A549 (cell line): ENCODE data around the gene RARG. TPM values are rescaled to one million over a fixed set of nuclear protein-coding genes. Genes with fewer than 3 reads are reported as not detected.

Source experiments
- ATAC-seq, 2 experiments: fragments of 200-7000 bp in 1 of 2; fragments of >200 bp in 1 of 2; cut with Nextera tagmentation in 1 of 2; cut with Tn5 transposase in 1 of 2; 3 replicates each; pipeline versions ENCODE4 v1.8.0 to v1.9.1; 2018 to 2020; ENCODE audit warnings: mild to moderate bottlenecking in 1 of 2, moderate library complexity in 1 of 2
- CTCF ChIA-PET: fragments of 300-600 bp; sonication (Branson Sonifier 250); formaldehyde crosslinking; extraction: SDS; loops from one replicate; lab custom pipeline; 2021; ENCODE audit warnings: antibody characterized with exemption, inconsistent platforms; lab: Yijun Ruan, JAX
- POLR2A ChIA-PET: fragments of 350-600 bp; formaldehyde crosslinking; extraction: SDS; loops from one replicate; lab custom pipeline; 2021; ENCODE audit warnings: antibody characterized with exemption, inconsistent platforms; lab: Yijun Ruan, JAX
- DNase-seq, 2 experiments: peaks; one replicate each; pipeline versions ENCODE4 v3.0.0 to v3.0.0-alpha.2; 2011 to 2016; ENCODE audit warnings: low read depth in 1 of 2, low spot score in 1 of 2
- FAIRE-seq: peaks from 2 replicates; lab custom pipeline; 2011; peaks lifted over from hg19 to GRCh38; lab: Jason Lieb, UNC
- H3K27ac ChIP-seq, 2 experiments: fragments of >200 bp; sonication (Bioruptor Twin); formaldehyde crosslinking; 3 replicates each; pipeline ENCODE4 v1.5.1; 2016 to 2017
- H3K4me1 ChIP-seq: fragments of >200 bp; sonication (Bioruptor Twin); formaldehyde crosslinking; 3 replicates; pipeline ENCODE4 v1.6.1; 2016
- H3K4me2 ChIP-seq: fragments of >200 bp; sonication (Bioruptor Twin); formaldehyde crosslinking; 3 replicates; pipeline ENCODE4 v1.6.1; 2016
- H3K4me3 ChIP-seq: fragments of >200 bp; sonication (Bioruptor Twin); formaldehyde crosslinking; 3 replicates; pipeline ENCODE4 v1.5.1; 2016
- H3K9me3 ChIP-seq: fragments of >200 bp; sonication (Bioruptor Twin); formaldehyde crosslinking; 3 replicates; pipeline ENCODE4 v1.6.1; 2016
- ATOH8 ChIP-seq: fragments of 250-450 bp; sonication (Bioruptor Pico); IDR thresholded peaks from 2 replicates; pipeline ENCODE4 v1.5.0; 2020; ENCODE audit warnings: low read depth, mild to moderate bottlenecking, moderate library complexity
- BHLHE40 ChIP-seq: IDR thresholded peaks from 2 replicates; pipeline ENCODE4 v1.6.1; 2012; ENCODE audit warnings: low read depth, low read length, inconsistent platforms
- CBX8 ChIP-seq: fragments of 200-600 bp; sonication (generic); IDR thresholded peaks from 2 replicates; pipeline ENCODE4 v1.6.1; 2016
- E2F6 ChIP-seq: IDR thresholded peaks from 2 replicates; pipeline ENCODE4 v1.6.1; 2012; ENCODE audit warnings: low read depth, borderline replicate concordance
- EHMT2 ChIP-seq: fragments of 200-600 bp; sonication (generic); IDR thresholded peaks from 2 replicates; pipeline ENCODE4 v1.6.1; 2016; ENCODE audit warnings: antibody characterized with exemption, low read depth, mild to moderate bottlenecking, moderate library complexity
- EP300 ChIP-seq, 2 experiments: fragments of >200 bp; sonication (Bioruptor Twin); formaldehyde crosslinking; IDR thresholded peaks; 2 replicates in 1 of 2; 3 replicates in 1 of 2; pipeline ENCODE4 v1.6.1; 2016 to 2017
- GATA3 ChIP-seq: IDR thresholded peaks from 2 replicates; pipeline ENCODE4 v1.6.1; 2012; ENCODE audit warnings: borderline replicate concordance
- JUNB ChIP-seq: fragments of >200 bp; sonication (Bioruptor Twin); formaldehyde crosslinking; IDR thresholded peaks from 2 replicates; pipeline ENCODE4 v1.6.1; 2016
- MAZ ChIP-seq: fragments of 150-350 bp; IDR thresholded peaks from 2 replicates; pipeline ENCODE4 v1.6.1; 2014; ENCODE audit warnings: antibody characterized with exemption, low read depth, low read length, borderline replicate concordance
- MYC ChIP-seq: IDR thresholded peaks from 2 replicates; pipeline ENCODE4 v1.6.1; 2012; ENCODE audit warnings: mild to moderate bottlenecking, inconsistent platforms, low read length, improper control_type of control experiment, borderline replicate concordance
- NFE2L2 ChIP-seq: fragments of 150-350 bp; conservative IDR thresholded peaks from 2 replicates; pipeline ENCODE4 v1.6.1; 2014; ENCODE audit warnings: low read length
- NR3C1 ChIP-seq: fragments of >200 bp; sonication (Bioruptor Twin); formaldehyde crosslinking; IDR thresholded peaks from 3 replicates; pipeline ENCODE4 v1.6.1; 2017
- PHF8 ChIP-seq: fragments of 200-600 bp; sonication (generic); IDR thresholded peaks from 2 replicates; pipeline ENCODE4 v1.6.1; 2016; ENCODE audit warnings: low read depth, mild to moderate bottlenecking, antibody characterized with exemption, moderate library complexity, borderline replicate concordance
- RNF2 ChIP-seq: fragments of 200-600 bp; sonication (generic); IDR thresholded peaks from 2 replicates; pipeline ENCODE4 v1.6.1; 2016; ENCODE audit warnings: low read depth, mild to moderate bottlenecking, antibody characterized with exemption, moderate library complexity, borderline replicate concordance
- SREBF2 ChIP-seq: fragments of 450-650 bp; IDR thresholded peaks from 2 replicates; pipeline ENCODE4 v1.6.1; 2014; ENCODE audit warnings: mild to moderate bottlenecking, moderate library complexity
- TP53 ChIP-seq: fragments of 250-450 bp; sonication (Bioruptor Pico); IDR thresholded peaks from 2 replicates; pipeline ENCODE4 v1.5.0; 2021; ENCODE audit warnings: mild to moderate bottlenecking, moderate library complexity
- ZFP36 ChIP-seq: fragments of 450-650 bp; IDR thresholded peaks from 2 replicates; pipeline ENCODE4 v1.6.1; 2014; ENCODE audit warnings: borderline replicate concordance; ENCODE audit not compliant: partially characterized antibody
- WGBS: methylation state at CpG from one replicate; pipeline ENCODE4 v1.1.6; 2017; ENCODE audit errors: missing lambda C conversion rate; 5-methylcytosine and 5-hydroxymethylcytosine counted together
- polyA plus RNA-seq, 4 experiments: library from polyadenylated mRNA; depleted of rRNA in 3 of 4; stranded (reverse); fragments of >200 nt; fragmentation: RNase III in 1 of 4; extraction: RNeasy Plus Mini Kit Qiagen cat#74134 plus additional on column Dnase treatment in 1 of 4; gene quantifications; 2 replicates in 3 of 4; 3 replicates in 1 of 4; pipeline ENCODE4 v1.2.3, GENCODE V29; 2011 to 2017
- TF ChIP-seq, protein P1 (sequence below): IDR thresholded peaks from 2 replicates; pipeline ENCODE4 v1.6.1; 2012

The RARG gene
- polyA plus RNA-seq, 2 of the 4 experiments (the other 2 are of a cell fraction), result 15.6 to 17.2 TPM

- H3K4me2 ChIP-seq, result no peak overlapping the region
- H3K4me1 ChIP-seq, result no peaks in the 10 kb centered on the region
- H3K27ac ChIP-seq, result no peak overlapping the region
- H3K4me3 ChIP-seq, result no peak overlapping the region
- FAIRE-seq (no peak), DNase-seq (no peak), ATAC-seq (peak; percentile 24 to 41; a peak in 4 of 6 replicates)
- H3K9me3 ChIP-seq, result no peaks in the 10 kb centered on the region
- ChIA-PET POLR2A (no interaction called here), CTCF (interaction anchor here (0.6 to 13.0 kb wide), 16 partner anchors 9 to 1009 kb away, joined by 3 to 137 read pairs (median 4); a partner anchor contains a TSS)
- no peak for TF ChIP-seq GATA3
- TF ChIP-seq, protein P1, sequence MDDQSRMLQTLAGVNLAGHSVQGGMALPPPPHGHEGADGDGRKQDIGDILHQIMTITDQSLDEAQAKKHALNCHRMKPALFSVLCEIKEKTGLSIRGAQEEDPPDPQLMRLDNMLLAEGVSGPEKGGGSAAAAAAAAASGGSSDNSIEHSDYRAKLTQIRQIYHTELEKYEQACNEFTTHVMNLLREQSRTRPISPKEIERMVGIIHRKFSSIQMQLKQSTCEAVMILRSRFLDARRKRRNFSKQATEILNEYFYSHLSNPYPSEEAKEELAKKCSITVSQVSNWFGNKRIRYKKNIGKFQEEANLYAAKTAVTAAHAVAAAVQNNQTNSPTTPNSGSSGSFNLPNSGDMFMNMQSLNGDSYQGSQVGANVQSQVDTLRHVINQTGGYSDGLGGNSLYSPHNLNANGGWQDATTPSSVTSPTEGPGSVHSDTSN, result no peak
- 70% methylated on average over 11 of the region's 11 CpGs for WGBS
Measured at GRCh38 chr12:53241623-53242412, 9.8 kb upstream of the RARG start.

- ChIA-PET POLR2A (no interaction called here), CTCF (interaction anchor here (0.8 to 13.0 kb wide), 11 partner anchors 11 to 174 kb away, joined by 3 to 137 read pairs (median 5); a partner anchor contains a TSS)
- FAIRE-seq (no peak), ATAC-seq (no peak), DNase-seq (no peak)
- 75% methylated on average over 10 of the region's 10 CpGs for WGBS
- Histone ChIP-seq H3K9me3 (no peaks in the 10 kb centered on the region), H3K4me3 (no peak overlapping the region), H3K4me1 (no peaks in the 10 kb centered on the region), H3K4me2 (no peak overlapping the region), H3K27ac (no peak overlapping the region)
- TF ChIP-seq EP300 (IDR thresholded peaks at IDR 0.05), result no peak
- TF ChIP-seq TP53 (CRISPR knock-in tag), result no peak
Measured at GRCh38 chr12:53239643-53240258, 7.7 kb upstream of the RARG start.

GRCh38 chr12:53236443-53237111 is 4.6 kb upstream of the RARG start:
- 56% methylated on average over 1 of the region's 1 CpG for WGBS
- TF ChIP-seq CBX8 (no peak), BHLHE40 (no peak), ATOH8 (no peak), NR3C1 (no peak), GATA3 (no peak), E2F6 (no peak), NFE2L2 (no peak), RNF2 (no peak), JUNB (no peak), MYC (no peak), SREBF2 (no peak), EHMT2 (no peak), MAZ (no peak), TP53 (CRISPR knock-in tag) (no peak), PHF8 (no peak), ZFP36 (no peak)
- no peak for ATAC-seq
- DNase-seq, result no peak
- H3K4me1 ChIP-seq, result peaks cover 23% of the 10 kb centered on the region
- H3K9me3 ChIP-seq, result no peaks in the 10 kb centered on the region
- no peak overlapping the region for H3K27ac ChIP-seq
- no peak overlapping the region for H3K4me2 ChIP-seq
- ChIA-PET POLR2A (no interaction called here), CTCF (interaction anchor here (0.6 to 3.0 kb wide), 10 partner anchors 10 to 255 kb away, joined by 3 to 15 read pairs (median 4); partner anchors contain the start of gene AAAS)
- no peak overlapping the region for H3K4me3 ChIP-seq
- no peak for FAIRE-seq
